Measurements from ENCODE around the gene ANK3.

- no peak for TF ChIP-seq TAF1 (IDR thresholded peaks at IDR 0.05; ENCODE audit: borderline replicate concordance, insufficient read depth, low read length)
- no peak for TF ChIP-seq SIN3A (IDR thresholded peaks at IDR 0.05; ENCODE audit: borderline replicate concordance, insufficient read depth, low read length)
- no peak for TF ChIP-seq POLR2AphosphoS5 (IDR thresholded peaks at IDR 0.05; ENCODE audit: low read depth, low read length)
- TF ChIP-seq REST (IDR thresholded peaks at IDR 0.05; ENCODE audit: insufficient read depth in 1 of 2, low read depth in 2 of 2, low read length in 2 of 2), result no peak
- no peak for TF ChIP-seq FOXP2 (optimal IDR thresholded peaks at IDR 0.05; ENCODE audit: borderline replicate concordance, extremely low read depth, extremely low read length, insufficient read depth)
Observed at GRCh38 chr10:60142736-60143135, 246.9 kb downstream of the ANK3 start.
